Measurements from ENCODE around the gene LGALS7B.

DNA sequence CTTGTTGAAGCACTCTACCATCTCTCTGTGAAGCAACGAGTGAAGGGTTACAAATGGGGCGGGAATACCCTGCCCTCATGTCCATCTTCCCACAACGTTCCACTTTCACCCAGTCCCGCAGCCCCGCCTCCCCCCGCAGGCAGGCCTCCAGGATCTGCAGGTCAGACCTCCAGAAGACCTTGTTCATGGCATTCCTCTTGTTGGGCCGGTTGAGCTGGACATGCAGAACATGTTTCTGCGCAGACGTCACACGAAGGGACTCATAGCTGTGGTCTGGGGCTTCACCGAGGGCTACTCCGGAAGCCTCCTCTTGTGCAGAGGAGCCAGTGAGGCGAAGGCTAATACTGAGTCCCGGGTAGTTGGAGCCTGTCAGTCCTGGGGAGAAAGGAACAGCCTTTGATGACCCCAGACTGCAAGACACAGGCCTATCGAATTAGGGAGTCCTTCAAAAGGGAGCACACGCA, 42.2 kb downstream of the LGALS7B start:
- TF ChIP-seq, protein P1, sequence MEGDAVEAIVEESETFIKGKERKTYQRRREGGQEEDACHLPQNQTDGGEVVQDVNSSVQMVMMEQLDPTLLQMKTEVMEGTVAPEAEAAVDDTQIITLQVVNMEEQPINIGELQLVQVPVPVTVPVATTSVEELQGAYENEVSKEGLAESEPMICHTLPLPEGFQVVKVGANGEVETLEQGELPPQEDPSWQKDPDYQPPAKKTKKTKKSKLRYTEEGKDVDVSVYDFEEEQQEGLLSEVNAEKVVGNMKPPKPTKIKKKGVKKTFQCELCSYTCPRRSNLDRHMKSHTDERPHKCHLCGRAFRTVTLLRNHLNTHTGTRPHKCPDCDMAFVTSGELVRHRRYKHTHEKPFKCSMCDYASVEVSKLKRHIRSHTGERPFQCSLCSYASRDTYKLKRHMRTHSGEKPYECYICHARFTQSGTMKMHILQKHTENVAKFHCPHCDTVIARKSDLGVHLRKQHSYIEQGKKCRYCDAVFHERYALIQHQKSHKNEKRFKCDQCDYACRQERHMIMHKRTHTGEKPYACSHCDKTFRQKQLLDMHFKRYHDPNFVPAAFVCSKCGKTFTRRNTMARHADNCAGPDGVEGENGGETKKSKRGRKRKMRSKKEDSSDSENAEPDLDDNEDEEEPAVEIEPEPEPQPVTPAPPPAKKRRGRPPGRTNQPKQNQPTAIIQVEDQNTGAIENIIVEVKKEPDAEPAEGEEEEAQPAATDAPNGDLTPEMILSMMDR (IDR thresholded peaks at IDR 0.05): no peak
- no peak for TF ChIP-seq EZH2 (IDR thresholded peaks at IDR 0.05; ENCODE audit: borderline replicate concordance, insufficient read depth, low read depth, low read length, poor library complexity, severe bottlenecking)

All from B cell (primary cell).